DOHH2 (cell line): Measurements from ENCODE around the gene INSR.

Experiments used
- CTCF ChIP-seq: fragments of 200-600 bp; sonication (generic); IDR thresholded peaks from one replicate; pipeline ENCODE4 v1.5.1; 2014; ENCODE audit warnings: antibody characterized with exemption, mild to moderate bottlenecking, low read depth, low read length; ENCODE audit not compliant: poor library complexity, severe bottlenecking
- EZH2phosphoT487 ChIP-seq: fragments of 200-600 bp; sonication (generic); IDR thresholded peaks from 2 replicates; pipeline ENCODE4 v1.6.1; 2017; ENCODE audit warnings: borderline replicate concordance, mild to moderate bottlenecking, antibody characterized with exemption, low read length, moderate library complexity, mixed read lengths

- TF ChIP-seq CTCF = no peak
- TF ChIP-seq EZH2phosphoT487 = no peak
These were observed 58.1 kb downstream of the INSR start for GRCh38 chr19:7236153-7236552.
